ENCODE measurements around the gene BAZ1A.

GRCh38 chr14:34804933-34805332 is 70.2 kb downstream of the BAZ1A start:
- TF ChIP-seq CTCF (conservative IDR thresholded peaks at IDR 0.05) = no peak
- no peak for TF ChIP-seq EZH2 (IDR thresholded peaks at IDR 0.05; ENCODE audit: low read depth)
